Right atrium auricular region (tissue), 2 donors: ENCODE measurements around the gene CAST. TPM values are rescaled to one million over a fixed set of nuclear protein-coding genes. Genes with fewer than 3 reads are reported as not detected.
A peak's percentile ranks its signal among the peaks of the same experiment; 100 is the strongest.

Experiments used
- DNase-seq: peaks from one replicate; pipeline ENCODE4 v3.0.0-alpha.2; 2019; ENCODE audit warnings: low spot score
- H3K27ac ChIP-seq, 2 donors: fragments of 200-600 bp; sonication (generic); 1 replicate in 1 of 2; 2 replicates in 1 of 2; pipeline ENCODE4 v1.5.1; 2016 to 2019
- H3K27me3 ChIP-seq, 2 donors: fragments of 200-600 bp; sonication (generic); one replicate each; pipeline versions ENCODE4 v1.5.1 to v1.6.0; 2017 to 2019
- H3K36me3 ChIP-seq: fragments of 200-600 bp; sonication (generic); one replicate; pipeline ENCODE4 v1.5.1; 2016
- H3K4me1 ChIP-seq, 2 donors: fragments of 200-600 bp; sonication (generic); one replicate each; pipeline versions ENCODE4 v1.5.1 to v1.6.0; 2017 to 2019
- H3K4me3 ChIP-seq, 2 donors: fragments of 200-600 bp; sonication (generic); 1 replicate in 1 of 2; 2 replicates in 1 of 2; pipeline ENCODE4 v1.5.1; 2017 to 2019; ENCODE audit warnings: mild to moderate bottlenecking in 1 of 2, moderate library complexity in 1 of 2
- H3K9me3 ChIP-seq, 2 donors: fragments of 200-600 bp; sonication (generic); one replicate each; pipeline ENCODE4 v1.5.1; 2019
- CTCF ChIP-seq, 2 donors: fragments of 200-600 bp; sonication (generic); IDR thresholded peaks; one replicate each; pipeline ENCODE4 v1.5.1; 2019; ENCODE audit warnings: antibody characterized with exemption in 2 of 2
- total RNA-seq, 2 donors: library from RNA; depleted of rRNA; stranded (reverse); fragments of >200 nt; gene quantifications; one replicate each; pipeline ENCODE4 v1.1.0, GENCODE V29; 2016

The CAST gene
- total RNA-seq, 2 donors from 2014 or later, result 439 to 631 TPM

DNA sequence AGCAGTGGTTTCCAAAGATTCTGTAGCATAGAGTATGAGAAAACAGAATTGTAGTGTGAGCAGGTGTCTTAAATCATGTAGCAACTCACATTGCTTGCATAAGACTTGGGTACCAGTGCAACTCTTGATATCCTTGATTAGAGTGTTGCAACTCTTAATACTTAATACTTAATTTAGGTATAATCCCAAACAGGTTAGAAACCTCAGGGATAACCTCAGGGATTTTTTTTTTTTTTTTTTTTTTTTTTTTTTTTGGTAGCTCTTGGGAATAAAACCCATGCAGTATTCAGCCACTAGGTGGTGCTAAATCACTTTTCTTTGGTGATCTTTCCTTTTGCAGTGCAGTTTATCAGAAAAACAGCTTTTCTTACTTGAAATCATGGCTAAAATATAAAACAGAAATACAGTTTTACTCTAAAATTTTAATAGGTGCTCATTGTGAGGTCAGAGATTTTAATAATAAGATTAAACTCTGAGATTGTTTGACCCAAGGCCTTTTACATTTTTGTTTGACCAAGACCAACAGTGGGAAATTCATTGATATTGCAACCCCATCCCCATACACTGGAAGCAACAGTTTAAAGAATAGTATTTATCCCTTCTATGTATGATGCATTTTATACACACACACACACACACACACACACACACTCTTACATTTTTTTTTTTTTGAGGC is 90.3 kb downstream of the CAST start:
- H3K4me3 ChIP-seq, result no peak overlapping the region
- H3K27ac ChIP-seq, result peak overlapping the region; percentile 36 to 56
- no peaks in the 10 kb centered on the region for H3K27me3 ChIP-seq
- H3K36me3 ChIP-seq, result peaks cover 88% of the 10 kb centered on the region
- no peaks in the 10 kb centered on the region for H3K9me3 ChIP-seq
- no peak for DNase-seq
- peaks cover 0 to 14% of the 10 kb centered on the region in 2 donors for H3K4me1 ChIP-seq
- TF ChIP-seq CTCF (IDR thresholded peaks at IDR 0.05), result peak; percentile 20 to 74

DNA sequence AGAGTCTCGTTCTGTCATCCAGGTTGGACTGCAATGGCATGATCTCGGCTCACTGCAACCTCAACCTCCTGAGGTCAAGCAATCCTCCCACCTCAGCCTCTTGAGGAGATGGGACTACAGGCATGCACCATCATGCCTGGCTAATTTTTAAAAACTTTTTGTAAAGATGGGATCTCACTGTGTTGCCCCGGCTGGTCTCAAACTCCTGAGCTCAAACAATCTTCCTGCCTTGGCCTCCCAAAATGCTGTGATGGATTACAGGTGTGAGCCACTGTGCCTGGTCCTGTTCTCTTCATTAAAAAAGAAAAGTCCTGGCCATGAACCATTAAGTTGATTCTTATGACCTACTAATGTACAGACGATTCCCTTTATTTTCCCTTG is 90.8 kb downstream of the CAST start:
- H3K27ac ChIP-seq, result no peak overlapping the region
- peaks cover 0 to 10% of the 10 kb centered on the region in 2 donors for H3K4me1 ChIP-seq
- TF ChIP-seq CTCF (IDR thresholded peaks at IDR 0.05), result no peak
- no peaks in the 10 kb centered on the region for H3K27me3 ChIP-seq
- DNase-seq, result no peak
- peaks cover 88% of the 10 kb centered on the region for H3K36me3 ChIP-seq
- H3K9me3 ChIP-seq, result no peaks in the 10 kb centered on the region
- no peak overlapping the region for H3K4me3 ChIP-seq

DNA sequence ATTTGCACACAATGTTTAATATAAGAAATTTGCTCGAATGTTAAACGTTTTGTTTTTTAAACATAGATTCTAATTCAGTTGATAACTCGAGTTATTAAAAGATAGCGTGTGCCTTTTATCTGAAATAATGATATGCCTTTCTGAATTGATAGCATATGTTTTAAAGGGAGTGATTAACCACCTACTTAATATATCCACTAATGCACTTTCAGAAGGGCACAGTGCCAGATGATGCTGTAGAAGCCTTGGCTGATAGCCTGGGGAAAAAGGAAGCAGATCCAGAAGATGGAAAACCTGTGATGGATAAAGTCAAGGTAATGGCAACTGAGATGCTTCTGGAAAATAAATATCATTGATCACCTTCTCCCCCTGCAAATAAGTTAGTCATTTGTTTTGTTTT is 91.7 kb downstream of the CAST start:
- H3K9me3 ChIP-seq, result no peaks in the 10 kb centered on the region
- peaks cover 88% of the 10 kb centered on the region for H3K36me3 ChIP-seq
- H3K4me1 ChIP-seq, result peaks cover 0 to 1% of the 10 kb centered on the region in 2 donors
- H3K27me3 ChIP-seq, result no peaks in the 10 kb centered on the region
- no peak overlapping the region for H3K27ac ChIP-seq
- no peak overlapping the region for H3K4me3 ChIP-seq
- DNase-seq, result no peak
- TF ChIP-seq CTCF (IDR thresholded peaks at IDR 0.05), result no peak

GRCh38 chr5:96755851-96756250 is 93.7 kb downstream of the CAST start:
- Histone ChIP-seq H3K27ac (no peak overlapping the region), H3K4me1 (no peaks in the 10 kb centered on the region)
- TF ChIP-seq CTCF (IDR thresholded peaks at IDR 0.05), result no peak

DNA sequence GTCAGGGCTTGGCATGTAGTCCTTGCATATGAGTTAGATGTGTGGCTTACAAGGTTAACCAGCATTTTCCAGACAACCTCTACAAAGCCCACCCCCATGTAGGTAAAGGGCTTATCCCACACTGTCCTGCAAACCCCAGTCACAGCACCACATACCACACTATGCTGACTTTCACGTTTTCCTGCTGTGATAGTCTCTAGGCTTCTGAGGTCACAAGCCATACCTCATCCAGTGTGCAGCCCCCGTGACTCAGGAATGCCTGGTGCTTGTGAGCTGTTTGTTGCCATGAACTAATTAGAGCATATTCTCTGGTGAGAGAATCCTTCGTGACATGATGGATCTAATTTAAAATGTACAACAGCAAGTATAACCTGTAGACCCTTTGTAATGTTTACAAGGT is 94.8 kb downstream of the CAST start:
- peak overlapping the region in 1 of 2 donors; percentile 39 for H3K27ac ChIP-seq
- no peaks in the 10 kb centered on the region for H3K4me1 ChIP-seq
- no peaks in the 10 kb centered on the region for H3K9me3 ChIP-seq
- no peak overlapping the region for H3K4me3 ChIP-seq
- no peak for DNase-seq
- no peak for TF ChIP-seq CTCF (IDR thresholded peaks at IDR 0.05)
- H3K27me3 ChIP-seq, result no peaks in the 10 kb centered on the region
- H3K36me3 ChIP-seq, result peaks cover 77% of the 10 kb centered on the region

More at GRCh38 chr5:96755851-96756250, 93.7 kb downstream of the CAST start:
- Histone ChIP-seq H3K4me3 (no peak overlapping the region), H3K36me3 (peaks cover 76% of the 10 kb centered on the region), H3K27me3 (no peaks in the 10 kb centered on the region), H3K9me3 (no peaks in the 10 kb centered on the region)
- DNase-seq, result no peak

DNA sequence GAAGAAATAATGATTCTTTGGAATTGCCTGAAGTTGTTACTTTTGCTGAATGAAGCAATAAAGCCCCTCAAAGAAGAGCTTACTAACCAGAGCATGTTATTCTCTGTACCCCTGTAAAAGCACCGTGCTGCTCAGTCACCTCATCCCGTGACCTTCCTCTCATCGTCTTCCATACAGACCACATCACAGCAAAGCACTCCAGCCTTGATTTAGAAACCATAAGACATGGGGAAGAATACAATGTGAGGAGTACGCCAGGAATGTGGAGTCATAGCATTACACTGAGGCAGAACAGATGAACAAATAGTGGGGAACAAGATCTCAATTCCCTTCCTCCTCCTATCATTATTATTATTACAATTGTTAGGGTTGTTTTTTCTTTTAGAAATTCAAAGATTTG is 96.4 kb downstream of the CAST start:
- DNase-seq, result no peak
- Histone ChIP-seq H3K9me3 (no peaks in the 10 kb centered on the region), H3K4me1 (no peaks in the 10 kb centered on the region), H3K27ac (peak overlapping the region in 1 of 2 donors; percentile 39), H3K4me3 (no peak overlapping the region), H3K36me3 (peaks cover 84% of the 10 kb centered on the region), H3K27me3 (no peaks in the 10 kb centered on the region)
- TF ChIP-seq CTCF (IDR thresholded peaks at IDR 0.05), result no peak
